T-helper 1 cell treated with Interleukin-12 subunit alpha and Interleukin-12 subunit beta and Interleukin-4 antibody, amounts not matched to agents 30 ng/mL and 1 ng/mL, for 36 hours (primary cell): Measurements from ENCODE around the gene PCDHB1. TPM values are rescaled to one million over a fixed set of nuclear protein-coding genes. Genes with fewer than 3 reads are reported as not detected.

Experiments
- intact Hi-C: fragments of 100-400 bp; cut with micrococcal nuclease; formaldehyde crosslinking; loops from one replicate; pipeline ENCODE4 v1.15.1; 2024
- total RNA-seq: library from RNA; stranded (reverse); gene quantifications from 2 replicates; pipeline ENCODE4 v1.2.3, GENCODE V29; 2022

PCDHB1 gene, protein sequence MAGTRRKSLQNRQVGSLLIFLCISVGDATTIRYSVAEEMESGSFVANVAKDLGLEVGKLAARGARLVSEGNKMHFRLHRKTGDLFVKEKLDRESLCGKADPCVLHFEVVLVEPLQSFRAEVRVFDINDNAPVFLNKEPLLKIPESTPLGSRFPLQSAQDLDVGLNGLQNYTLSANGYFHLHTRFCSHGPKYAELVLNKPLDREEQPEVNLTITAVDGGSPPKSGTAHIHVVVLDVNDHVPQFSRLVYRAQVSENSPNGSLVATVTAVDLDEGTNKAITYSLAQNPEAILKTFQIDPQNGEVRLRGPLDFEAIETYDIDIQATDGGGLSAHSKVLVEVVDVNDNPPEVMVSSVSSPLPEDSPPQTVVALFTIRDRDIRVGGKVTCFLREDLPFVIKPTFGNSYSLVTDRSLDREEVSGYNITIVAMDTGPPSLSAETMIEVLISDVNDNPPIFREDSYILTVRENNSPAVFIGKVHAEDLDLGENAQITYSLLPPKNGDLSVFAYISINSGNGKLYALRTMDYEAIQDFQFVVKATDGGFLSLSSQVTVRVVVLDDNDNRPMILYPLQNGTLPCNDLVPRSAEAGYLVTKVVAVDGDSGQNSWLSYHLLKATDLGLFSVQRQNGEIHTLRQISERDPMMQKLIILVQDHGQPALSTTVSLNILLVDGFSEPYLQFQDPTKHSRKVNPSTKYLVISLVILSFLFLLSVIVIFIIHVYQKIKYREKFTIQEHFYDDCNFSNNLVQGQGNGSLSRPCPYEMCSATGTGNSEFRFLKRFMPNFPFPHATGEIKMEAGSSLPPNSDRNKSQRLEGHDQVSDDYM
- total RNA-seq, result not detected in 2 replicates

DNA sequence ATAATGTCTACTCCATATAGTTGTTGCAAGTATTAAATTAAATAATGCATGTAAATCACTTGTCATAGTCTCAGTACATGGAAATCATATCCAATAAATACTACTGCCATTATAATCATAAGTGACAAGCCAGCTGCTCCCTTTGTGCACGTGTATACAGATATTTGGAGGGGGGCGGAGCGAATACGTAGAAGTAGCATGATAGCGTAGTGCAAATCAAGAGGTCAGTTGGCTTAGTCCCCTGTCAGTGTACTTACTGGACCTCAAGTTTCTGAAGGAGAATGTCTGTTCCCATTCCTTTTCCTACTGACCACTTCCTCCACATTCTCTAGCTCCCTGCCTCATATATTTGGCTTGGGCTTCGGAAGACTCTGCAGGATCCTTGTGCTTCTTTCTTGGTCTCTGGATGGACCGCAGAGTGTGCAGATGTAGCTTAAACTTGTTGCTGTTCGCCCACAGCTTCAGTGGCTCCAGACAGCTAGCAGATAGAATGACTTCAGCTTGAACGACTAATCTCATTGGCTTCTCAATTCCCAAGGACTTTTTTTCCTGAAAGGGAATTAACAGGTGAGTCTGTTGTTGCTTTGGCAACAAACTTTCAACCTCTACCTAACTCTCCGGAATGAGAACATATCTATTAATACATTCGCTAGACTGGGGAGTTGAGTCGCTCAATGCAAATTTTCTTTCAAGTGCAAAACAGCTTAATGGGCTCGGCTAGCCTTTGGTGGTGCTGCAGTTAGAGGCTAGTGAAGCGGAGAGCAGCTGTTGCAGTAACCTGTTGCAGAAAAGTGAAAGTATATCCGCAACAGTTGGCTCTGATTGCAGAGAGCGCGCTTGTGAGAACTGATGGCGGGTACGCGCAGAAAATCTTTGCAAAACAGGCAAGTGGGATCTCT is at the start of gene PCDHB1:
TSS of gene PCDHB1 (plus strand) at position 753 of the 899 bp plus-strand sequence. CDS start at position 850, 97 bp downstream.
- intact Hi-C loops, result no loop called here

DNA sequence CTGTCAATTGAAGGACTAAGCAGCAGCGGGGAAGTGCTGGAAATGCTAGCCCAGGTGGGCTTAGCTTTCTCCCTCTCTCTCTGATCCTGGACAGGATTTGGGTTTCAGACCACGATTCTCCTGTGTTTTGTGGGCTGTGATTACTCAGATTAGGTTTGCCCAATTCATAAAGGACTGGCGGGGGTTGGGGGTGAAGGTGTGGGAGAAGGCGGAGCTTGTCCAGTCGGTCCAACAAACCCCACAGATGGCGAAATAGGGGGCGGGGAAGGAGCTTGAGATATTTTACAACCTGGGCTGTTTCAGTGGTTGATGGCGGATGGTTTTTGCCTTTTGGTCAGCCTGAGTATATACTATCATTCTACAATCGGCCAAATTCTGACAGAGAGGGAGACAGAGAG is 49.7 kb upstream of the PCDHB1 start:
- intact Hi-C loops, result no loop called here

DNA sequence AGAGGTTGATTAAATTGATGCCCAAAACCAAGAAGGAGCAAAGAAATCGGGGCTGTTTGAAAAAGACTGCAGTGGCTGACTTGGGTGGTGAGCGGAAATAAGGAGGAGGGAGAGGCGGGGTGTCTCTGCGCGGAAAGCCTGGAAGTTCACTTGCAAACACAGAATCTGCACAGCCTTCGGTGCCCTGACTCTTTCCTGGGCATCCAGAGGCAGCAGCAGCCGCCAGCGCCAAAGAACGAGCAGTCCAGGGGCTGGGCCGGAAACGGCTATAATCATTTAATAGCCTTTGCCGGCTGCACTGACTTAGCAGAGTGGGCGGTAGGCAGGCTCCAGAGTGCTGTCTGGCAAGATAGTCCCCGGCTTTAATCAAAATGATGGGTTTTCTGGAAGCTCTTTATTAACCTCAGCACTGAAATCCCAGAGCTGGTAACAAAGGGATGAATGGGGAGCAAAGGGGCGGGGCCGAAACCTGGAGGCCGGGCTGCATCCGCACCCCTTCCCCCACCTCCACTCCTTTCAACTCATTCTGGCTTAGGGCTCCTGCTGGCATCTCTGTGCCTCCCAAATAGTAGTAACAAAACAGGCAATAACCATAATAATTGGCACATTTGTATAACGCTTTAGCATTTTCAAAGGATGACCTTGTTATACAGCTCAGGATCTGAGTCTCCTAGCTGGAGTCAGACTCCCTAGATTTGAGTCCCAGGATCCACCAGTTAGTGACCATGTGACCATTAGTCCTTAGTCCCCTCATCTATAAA is 49.1 kb upstream of the PCDHB1 start:
- intact Hi-C loops, result no loop called here

DNA sequence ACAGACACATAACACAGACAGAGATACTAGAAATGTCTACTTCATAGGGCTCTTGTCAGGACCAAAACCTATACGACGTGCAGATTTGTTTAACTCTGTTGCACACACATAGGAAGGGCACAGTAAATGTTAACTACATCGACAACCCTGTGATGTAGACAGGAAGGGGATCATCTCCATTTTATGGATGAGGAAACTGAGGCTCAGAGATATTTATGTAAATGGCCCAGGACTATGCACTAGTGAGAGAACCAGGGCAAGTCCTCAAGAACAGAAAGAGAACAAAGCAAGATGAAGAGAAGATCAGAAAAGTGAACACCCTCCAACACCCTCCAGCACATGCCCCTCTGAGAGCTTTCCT is 48.6 kb upstream of the PCDHB1 start:
- intact Hi-C loops, result no loop called here

DNA sequence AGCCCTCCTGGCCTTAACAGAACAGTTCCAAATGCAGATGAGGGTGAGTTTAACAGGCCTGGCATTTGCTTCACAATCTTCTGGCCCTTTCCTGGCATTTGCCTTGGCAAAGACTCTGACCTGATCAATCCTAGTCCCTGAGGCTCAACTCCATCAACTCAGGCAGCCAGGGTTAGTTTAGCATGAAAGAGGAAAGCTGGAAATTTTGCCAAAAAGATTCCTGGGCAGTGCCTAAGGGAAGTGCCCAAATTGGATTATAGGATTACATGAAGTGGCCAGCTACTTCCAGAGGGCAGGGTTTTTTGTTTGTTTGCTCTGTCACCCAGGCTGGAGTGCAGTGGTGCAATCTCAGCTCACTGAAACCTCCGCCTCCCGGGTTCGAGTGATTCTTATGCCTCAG is 48.1 kb upstream of the PCDHB1 start:
- intact Hi-C loops, result no loop called here

DNA sequence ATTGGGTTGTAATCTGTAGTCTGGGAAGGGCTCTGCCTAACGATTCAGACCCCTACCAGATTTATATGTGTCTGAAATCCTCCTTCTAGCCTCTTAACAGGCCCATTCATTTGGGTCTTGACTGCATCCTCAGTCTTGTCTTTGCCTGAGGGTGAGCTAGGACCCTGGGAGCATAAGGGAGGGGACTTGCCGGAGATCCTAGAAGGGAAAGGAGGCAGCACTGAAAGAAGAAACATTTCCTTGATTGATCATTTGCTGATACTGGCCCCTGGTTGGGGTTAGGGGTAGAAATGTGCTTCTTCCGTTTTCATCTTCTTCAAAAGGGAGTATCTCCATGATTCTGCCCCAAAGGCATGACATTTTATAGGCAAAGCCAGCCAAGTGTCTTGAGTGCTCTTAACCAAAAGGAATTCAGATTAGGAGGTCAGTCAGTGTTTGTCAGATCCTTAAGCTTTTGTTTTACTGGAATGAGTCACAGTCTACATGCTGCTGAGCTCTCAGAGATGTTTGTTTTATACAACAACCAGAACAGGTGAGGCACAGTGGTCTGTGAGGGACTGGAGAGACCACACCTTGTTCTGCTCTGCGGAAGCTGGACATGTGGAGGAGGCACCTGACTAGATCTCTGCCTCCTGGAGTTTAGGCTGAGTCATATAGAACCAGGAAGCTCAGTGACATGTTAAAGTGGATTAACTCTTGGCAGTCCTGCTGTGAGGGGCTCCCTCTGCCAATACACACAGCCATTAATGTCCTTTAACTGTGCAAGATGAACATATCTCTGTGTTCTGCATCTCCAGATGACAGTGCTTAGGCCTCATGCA is 47.2 kb upstream of the PCDHB1 start:
- intact Hi-C loops, result no loop called here

DNA sequence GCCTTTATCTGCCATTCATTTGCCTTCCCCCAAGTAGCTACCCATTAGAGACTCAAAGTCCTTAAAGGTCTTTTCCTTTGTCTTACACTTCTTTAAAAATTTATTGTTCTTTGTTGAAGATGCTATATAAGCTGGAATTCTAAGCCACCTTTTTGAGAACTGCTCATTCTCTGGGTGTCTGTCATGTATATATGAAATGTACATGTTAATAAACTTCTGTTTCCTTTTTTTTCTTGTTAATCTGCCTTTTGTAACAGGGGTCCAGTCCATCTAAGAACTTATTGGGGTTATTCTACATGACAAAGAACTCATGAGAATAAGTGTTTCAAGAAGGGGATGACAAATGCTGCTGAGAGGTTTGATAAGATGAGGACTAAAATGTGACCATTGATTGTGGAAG is 43.4 kb upstream of the PCDHB1 start:
- intact Hi-C loops, result no loop called here

DNA sequence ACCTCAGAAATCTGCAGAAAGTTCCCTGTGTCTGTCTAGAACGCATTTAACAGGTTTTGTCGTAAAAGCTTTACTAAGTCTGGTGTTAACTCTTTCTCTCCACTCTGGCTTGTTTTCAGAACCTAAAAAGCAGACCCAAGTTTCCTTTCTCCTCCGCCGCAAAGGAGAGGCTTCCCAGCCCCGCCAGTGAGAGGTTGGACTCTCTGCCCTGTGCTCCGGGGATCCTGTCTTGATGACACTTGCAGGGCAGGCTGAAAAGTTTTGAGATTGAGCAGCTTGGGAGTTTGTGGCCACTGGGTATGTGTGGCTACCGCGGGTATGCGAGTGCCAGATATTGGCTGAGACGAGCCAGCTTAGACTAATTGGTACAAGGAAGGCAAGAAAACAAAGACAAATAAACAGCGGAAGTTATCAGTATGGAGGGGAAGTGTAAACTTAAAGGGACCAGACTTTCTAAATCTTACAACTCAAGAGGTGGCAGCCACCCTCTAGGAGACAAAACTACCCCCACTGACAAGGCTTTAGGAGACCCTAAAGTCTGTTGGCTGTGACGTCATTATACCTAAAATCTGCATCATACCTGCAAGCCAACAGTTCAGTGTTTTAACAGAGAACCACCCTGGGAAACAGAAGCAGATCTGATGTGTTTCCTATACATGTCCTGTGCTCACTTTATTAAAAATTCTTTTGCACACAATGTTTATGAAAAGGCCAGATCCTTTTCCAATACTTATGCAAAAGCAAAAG is 41.0 kb upstream of the PCDHB1 start:
- intact Hi-C loops, result no loop called here

DNA sequence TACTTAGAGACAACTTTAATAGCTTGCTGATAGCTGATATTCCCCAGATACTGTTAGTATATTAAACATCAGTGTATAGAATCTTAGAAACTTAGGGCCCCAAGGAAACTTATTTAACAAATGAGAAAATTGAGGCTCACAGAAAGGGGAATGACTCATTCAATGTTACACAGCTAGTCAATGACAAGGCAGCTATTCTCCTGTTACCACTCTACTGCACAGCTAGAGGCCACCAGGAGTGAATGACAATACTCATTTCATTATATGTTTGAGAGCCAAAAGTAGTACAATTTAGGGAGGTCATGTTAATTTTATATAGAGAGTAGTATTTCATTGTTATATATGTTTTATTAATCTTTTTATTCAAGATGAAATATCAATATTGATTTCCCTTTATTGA is 33.2 kb upstream of the PCDHB1 start:
- intact Hi-C loops, result no loop called here

DNA sequence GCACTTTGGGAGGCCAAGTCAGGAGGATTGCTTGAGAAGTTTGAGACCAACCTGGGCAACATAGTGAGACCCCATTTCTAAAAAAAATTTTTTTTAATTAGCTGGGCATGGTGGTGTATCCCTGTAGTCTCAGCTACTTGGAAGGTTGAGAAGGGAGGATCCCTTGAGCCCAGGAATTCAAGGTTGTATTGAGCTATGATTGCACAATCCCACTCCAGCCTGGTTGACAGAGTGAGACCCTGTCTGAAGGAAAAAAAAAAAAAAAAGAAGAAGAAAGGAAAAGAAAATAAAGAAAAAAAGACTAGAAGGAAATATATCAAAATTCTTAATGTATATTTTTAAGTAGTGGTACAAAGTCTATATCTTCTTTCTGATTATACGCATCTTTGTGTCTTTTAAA is 28.8 kb upstream of the PCDHB1 start:
- intact Hi-C loops, result no loop called here

DNA sequence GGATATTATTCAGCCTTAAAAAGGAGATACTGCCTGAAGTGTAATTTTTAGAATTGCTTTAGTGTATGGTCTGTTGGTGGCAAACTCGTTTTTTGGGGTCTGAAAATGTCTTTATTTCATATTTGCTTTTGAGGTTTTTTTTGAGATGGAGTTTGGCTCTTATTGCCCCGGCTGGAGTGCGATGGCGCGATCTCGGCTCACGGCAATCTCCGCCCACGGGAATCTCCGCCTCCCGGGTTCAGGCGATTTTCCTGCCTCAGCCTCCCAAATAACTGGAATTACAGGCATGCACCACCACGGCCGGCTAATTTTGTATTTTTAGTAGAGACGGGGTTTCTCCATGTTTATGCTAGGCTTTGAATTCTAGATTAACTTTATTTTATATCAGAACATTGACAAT is 20.2 kb upstream of the PCDHB1 start:
- intact Hi-C loops, result no loop called here

DNA sequence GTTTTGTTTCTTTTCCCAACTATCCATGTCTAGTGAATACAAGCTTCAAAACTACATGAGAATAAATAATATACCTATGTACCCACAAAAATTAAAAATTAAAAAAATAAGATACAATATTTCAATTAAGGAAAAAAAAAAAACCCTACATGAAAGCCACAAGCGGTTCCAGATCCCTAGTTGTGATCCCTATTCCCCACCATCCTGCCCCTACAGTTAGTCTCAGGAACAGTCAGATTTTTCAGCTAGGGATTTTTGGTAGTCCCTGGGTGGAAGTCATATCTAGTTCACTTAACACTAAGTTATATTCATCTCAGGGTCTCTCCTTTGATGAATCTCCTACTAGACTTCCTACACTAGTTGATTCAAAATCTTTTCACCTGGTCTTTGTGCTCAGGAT is 18.5 kb upstream of the PCDHB1 start:
- intact Hi-C loops, result no loop called here

DNA sequence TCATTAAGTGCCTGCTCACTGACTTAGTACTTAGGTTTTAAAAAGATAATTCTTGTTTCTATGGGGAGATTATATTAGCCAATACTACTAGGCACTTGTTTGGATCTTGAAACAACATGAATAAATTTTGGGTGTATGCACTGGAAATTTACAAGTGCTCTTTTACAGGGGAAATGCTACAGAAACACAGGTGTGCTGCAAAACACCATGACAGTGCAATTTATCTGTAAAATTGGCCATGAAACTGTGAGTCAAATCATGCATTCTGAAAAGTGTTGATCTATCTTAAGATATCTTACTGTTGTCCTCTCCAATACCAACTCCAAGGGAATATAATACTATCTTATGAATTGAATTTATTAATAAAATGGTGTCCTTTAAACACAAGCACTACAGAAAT is 12.1 kb upstream of the PCDHB1 start:
- intact Hi-C loops, result no loop called here

DNA sequence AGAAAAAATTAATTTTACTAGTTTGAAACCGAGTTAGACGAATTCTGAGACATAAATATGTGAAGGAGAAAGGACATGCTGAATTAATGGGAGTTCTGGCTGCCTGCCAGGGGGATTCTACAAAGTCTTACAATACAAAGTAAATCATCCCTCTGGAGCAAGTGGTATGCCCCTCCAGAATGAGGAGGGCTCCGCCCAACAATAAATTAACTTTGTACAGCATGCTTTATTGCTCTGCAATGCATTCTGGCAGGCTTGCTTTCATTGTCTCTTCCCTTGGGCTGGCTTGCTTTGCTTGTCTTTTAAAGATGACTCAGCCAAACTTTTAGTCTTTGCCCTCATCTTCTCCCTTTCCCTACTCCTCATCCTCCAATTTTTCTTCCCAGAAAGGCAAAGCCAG is 11.7 kb upstream of the PCDHB1 start:
- intact Hi-C loops, result no loop called here

DNA sequence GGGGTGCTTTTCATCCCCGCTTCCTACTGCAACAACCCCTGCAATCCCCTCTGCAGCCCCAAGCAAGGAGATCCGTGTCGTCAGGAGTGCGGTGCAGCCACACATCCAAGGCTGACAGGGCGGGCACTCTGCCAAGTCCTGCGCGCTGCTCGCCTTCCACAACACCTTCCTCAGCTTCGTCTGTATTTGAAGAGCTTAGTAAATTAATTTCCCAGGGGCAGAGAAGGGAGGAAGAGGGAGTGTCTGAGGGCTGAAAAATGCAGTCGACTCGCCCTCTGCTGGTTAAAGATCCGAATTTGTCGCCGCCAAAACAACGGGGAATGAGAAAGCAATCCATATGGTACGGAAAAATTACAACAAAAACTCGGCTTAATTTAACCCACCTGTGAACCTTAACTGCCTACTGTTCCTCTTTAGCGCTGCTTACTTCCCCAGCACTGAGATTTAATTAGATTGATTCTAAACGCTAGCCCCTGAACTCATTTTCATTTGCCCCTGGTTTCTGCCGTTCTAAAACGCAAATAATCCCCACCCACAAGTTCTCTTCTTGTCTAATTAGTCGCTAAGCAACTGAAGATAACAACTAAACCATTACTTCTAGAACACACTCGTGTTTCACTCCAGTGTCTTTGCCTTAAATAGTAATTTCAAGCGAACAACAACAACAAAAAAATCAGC is 10.9 kb upstream of the PCDHB1 start:
- intact Hi-C loops, result loop anchor here (10.0 kb wide), 1 partner anchor 665 kb away; no protein-coding TSS in a partner anchor

DNA sequence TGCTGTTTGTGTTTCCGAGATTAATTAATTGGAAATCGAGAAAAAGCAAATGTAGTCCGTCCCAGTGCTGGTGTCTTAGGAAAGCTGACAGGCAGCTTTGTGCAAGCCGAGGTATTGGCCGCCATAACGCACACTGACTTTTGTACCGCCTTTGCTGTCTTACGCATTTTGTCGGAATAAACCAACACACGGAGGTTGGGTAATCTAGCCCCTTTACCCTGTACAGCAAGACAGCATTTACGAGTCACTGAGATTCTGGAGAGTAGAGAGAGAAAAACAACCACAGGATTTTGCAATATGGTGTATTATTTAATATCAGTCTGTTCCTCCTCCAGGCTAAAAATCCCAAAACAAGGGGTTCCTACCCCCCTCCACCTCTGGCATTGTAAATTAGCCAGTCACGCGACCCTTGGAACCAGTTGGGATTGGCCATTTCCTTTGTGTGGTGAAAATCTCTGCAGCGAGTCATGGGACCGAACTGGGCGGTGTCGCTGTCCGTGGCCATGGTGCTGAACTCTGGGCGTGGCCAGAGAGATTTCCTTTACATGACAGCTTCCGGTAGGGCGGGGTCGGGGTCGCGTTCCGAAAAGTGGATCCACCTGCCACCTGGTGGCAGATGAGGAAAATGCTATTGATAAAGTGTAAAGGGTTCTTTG is 10.3 kb upstream of the PCDHB1 start:
- intact Hi-C loops, result loop anchor here (1.0 to 10.0 kb wide), 2 partner anchors 315 to 666 kb away; no protein-coding TSS in a partner anchor

DNA sequence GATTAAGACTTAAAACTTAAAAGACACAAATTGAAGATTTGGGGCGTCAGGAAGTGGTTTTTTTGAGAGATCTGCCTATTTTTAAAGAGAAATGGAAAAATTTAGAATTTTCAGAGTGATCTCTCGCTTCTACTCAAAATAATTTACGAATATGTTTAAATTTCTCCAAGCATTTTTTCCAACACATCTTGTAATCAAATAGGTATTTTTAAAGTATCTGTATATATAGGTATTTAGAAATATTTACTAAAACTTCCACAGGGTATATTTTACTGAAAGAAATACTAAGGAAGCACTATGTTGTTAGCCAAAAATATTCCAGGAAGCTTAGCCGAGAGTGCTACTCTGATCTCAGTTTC is 9.8 kb upstream of the PCDHB1 start:
- intact Hi-C loops, result loop anchor here (1.0 to 10.0 kb wide), 2 partner anchors 315 to 667 kb away; no protein-coding TSS in a partner anchor

DNA sequence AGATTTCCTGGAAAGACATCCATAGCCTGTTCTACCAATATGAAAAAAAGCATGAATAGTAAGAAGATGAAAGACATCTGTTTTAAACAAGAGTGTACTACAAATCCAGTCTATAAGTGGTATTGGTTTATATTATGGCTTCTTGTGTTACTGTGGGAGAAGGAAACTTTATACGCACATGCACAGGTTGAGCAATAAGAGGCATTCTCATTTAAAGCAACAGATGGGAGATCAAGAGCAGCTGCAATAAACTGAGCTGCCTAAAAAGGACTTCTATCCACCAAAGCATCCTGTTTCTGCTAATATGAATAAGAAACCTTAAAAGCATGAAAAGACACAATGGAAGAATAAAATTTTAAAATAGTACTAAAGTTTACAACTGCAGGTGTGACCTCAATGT is 8.6 kb upstream of the PCDHB1 start:
- intact Hi-C loops, result loop anchor here (10.0 kb wide), 1 partner anchor 668 kb away; no protein-coding TSS in a partner anchor
